ENCODE results near the gene TAL1. TPM values are rescaled to one million over a fixed set of nuclear protein-coding genes. Genes with fewer than 3 reads are reported as not detected.

TAL1 gene
- total and polyA plus RNA-seq, 9 donors = 1.2 to 4.7 (median 2.4) TPM

DNA sequence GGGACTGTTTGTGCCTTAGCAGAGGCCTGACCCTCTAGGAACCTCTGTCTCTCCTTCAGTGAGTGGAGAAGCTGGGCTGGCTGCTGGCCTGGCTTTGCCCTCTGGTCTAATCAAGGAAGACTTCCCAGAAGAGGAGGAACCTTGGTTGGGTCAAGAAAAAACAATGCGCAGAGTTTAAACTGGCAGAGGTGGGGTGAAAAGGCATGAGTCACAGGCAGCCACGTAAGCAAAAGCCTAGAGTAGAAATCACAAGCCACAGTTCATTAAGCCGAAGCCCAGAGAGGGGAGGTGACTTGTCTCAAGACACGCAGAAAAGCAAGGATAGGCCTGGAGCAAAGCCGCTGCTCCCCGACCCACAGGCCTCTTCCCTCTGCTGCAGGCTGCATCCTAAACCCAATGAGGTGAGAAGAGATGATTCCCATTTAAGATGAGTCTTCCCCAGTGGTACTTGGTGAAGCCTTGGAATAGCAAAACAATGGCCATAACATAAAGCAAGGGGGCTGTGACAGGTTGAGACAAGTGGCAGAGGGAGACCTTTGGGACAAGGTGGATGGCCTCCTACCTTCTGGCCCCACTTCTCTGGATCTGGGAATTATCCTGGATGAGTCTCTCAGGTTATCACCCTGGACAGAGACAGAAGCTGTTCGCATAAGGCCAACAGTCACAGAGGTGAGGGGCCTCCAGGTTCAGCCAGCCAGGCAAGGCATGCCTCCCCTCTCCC lies 49.9 kb downstream of the TAL1 start:
- WGBS, 3 donors = 70 to 86% (median 81%) methylated on average over 7 of the region's 7 CpGs
- TF ChIP-seq, protein P1, sequence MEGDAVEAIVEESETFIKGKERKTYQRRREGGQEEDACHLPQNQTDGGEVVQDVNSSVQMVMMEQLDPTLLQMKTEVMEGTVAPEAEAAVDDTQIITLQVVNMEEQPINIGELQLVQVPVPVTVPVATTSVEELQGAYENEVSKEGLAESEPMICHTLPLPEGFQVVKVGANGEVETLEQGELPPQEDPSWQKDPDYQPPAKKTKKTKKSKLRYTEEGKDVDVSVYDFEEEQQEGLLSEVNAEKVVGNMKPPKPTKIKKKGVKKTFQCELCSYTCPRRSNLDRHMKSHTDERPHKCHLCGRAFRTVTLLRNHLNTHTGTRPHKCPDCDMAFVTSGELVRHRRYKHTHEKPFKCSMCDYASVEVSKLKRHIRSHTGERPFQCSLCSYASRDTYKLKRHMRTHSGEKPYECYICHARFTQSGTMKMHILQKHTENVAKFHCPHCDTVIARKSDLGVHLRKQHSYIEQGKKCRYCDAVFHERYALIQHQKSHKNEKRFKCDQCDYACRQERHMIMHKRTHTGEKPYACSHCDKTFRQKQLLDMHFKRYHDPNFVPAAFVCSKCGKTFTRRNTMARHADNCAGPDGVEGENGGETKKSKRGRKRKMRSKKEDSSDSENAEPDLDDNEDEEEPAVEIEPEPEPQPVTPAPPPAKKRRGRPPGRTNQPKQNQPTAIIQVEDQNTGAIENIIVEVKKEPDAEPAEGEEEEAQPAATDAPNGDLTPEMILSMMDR (IDR thresholded peaks at IDR 0.05) = no peak
- DNase-seq = no peak
- H3K4me1 ChIP-seq (ENCODE audit: insufficient read depth) = no peaks in the 10 kb centered on the region
- H3K27ac ChIP-seq = no peak overlapping the region
- intact Hi-C loops (cut with DNase I) = loop anchor here (5.0 to 10.0 kb wide), 2 partner anchors 540 to 543 kb away; no protein-coding TSS in a partner anchor
- no peaks in the 10 kb centered on the region for H3K36me3 ChIP-seq
- H3K4me3 ChIP-seq = no peak overlapping the region
- no peaks in the 10 kb centered on the region for H3K27me3 ChIP-seq
- H3K9me3 ChIP-seq = no peaks in the 10 kb centered on the region

DNA sequence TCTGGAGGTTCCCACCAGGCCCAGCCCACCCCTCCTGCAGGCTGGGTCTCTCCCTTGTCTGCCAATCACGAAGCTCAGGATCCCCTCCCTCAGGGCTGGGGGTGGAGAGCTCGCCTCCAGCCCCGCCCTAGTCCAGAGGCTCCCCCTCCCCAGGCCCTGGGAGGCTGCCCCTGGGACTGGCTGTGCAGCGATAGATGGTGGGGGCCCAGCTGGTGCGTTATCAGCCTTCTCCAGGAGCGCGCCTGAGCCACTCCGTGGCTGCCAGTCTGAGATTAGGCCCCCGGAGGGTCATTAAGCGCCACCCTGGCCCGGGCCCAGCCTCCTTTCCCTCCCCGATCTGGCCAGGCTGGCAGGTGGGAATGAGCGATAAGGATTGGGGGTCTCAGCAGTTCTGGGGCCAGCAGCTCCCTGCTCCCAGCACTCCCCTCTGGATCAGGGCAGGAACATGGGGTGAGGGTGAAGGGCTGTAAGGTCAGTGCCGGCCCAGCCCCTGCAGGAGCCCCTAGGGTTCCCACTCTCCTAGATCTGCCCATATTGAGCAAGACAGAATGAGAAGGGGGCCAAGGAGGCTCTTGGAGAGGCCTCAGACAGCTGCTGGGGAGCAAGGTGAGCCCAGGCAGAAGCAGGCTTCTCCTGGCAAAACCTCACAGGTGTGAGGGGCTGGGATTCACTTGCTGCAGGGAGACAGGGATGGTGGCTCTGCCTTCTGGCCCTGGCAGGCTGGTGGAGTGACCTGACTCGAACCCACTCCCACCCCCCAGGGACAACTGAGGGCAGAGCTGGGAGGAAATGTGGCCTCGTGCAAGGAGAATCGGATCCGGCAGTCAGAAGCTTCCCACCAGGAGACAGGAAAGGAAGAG lies 50.7 kb downstream of the TAL1 start:
- no peaks in the 10 kb centered on the region for H3K36me3 ChIP-seq
- DNase-seq = no peak
- 32 to 35% (median 32%) methylated on average over 17 to 18 of the region's 18 CpGs for WGBS, 3 donors
- H3K27ac ChIP-seq = no peak overlapping the region
- H3K9me3 ChIP-seq = no peaks in the 10 kb centered on the region
- intact Hi-C loops (cut with DNase I) = loop anchor here (5.0 to 10.0 kb wide), 2 partner anchors 541 to 543 kb away; no protein-coding TSS in a partner anchor
- no peaks in the 10 kb centered on the region for H3K4me1 ChIP-seq (ENCODE audit: insufficient read depth)
- no peak overlapping the region for H3K4me3 ChIP-seq
- H3K27me3 ChIP-seq = no peaks in the 10 kb centered on the region
- TF ChIP-seq EP300 (IDR thresholded peaks at IDR 0.05) (no peak), POLR2A (IDR thresholded peaks at IDR 0.05) (no peak)
- TF ChIP-seq, protein P1 (IDR thresholded peaks at IDR 0.05) = no peak

DNA sequence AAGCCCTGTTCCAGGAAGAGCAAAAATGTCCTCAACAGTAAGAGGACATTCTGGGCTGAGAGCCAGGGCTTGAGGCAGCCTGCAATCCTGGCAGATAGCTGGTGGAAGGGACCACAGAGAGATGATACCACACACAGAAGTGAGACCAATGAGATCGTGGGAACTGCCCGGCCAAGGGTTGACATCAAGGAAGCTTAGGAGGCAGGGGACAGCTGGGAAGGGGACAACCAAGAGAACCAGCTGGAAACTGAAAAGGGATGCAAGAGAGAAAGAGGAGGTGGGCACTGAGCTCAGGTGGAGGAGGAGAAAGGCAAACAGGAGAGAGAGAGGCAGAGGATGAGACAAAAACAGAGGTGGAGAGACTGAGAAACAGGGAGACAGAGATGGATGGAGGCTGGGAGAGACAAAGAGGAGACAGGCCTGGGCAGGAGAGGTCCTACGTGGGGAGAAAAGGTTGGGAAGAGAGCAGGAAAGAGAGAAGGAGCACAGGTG lies 51.4 kb downstream of the TAL1 start:
- H3K9me3 ChIP-seq = no peaks in the 10 kb centered on the region
- H3K36me3 ChIP-seq = no peaks in the 10 kb centered on the region
- H3K4me3 ChIP-seq = no peak overlapping the region
- intact Hi-C loops (cut with DNase I) = loop anchor here (5.0 to 10.0 kb wide), 2 partner anchors 542 to 544 kb away; no protein-coding TSS in a partner anchor
- H3K27me3 ChIP-seq = no peaks in the 10 kb centered on the region
- no peak overlapping the region for H3K27ac ChIP-seq
- no peaks in the 10 kb centered on the region for H3K4me1 ChIP-seq (ENCODE audit: insufficient read depth)
- TF ChIP-seq POLR2A (IDR thresholded peaks at IDR 0.05) = no peak
- no peak for TF ChIP-seq EP300 (IDR thresholded peaks at IDR 0.05)
- TF ChIP-seq, protein P1 (IDR thresholded peaks at IDR 0.05) = no peak
- DNase-seq = no peak
- WGBS, 3 donors = 44 to 58% (median 56%) methylated on average over 3 of the region's 3 CpGs

DNA sequence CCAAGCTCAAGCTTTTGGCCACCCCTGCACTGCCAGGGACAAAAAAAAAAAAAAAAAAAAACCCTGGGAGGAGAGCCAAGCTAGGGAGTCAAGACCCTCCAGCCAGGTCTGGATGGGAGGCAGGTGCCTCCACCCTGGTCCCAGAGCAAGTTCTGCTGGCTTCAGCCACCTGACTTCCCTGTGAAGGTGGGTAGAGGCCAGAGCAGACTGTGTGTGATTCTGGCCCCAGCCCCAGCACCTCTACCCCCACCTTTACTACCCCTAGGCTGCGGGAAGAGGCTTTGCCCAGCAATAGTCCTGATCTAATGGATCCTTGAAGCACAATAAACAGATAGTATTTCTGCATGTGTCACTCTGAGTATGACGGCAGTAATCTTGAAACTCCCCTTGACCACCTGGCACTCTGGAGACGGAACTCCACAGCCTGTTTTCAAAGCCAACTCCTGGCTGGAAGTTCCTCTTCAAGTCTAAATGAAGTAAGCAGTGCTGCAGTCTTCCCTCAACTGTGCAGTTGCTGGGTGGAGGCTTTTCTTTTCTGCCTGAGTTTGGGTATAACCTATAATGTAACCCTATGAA lies 51.9 kb downstream of the TAL1 start:
- no peaks in the 10 kb centered on the region for H3K27me3 ChIP-seq
- no peak for DNase-seq
- no peaks in the 10 kb centered on the region for H3K36me3 ChIP-seq
- no peak overlapping the region for H3K27ac ChIP-seq
- intact Hi-C loops (cut with DNase I) = loop anchor here (5.0 to 10.0 kb wide), 4 partner anchors 532 to 775 kb away; no protein-coding TSS in a partner anchor
- WGBS, 3 donors = 40 to 48% (median 40%) methylated on average over 3 of the region's 3 CpGs
- H3K4me3 ChIP-seq = no peak overlapping the region
- H3K4me1 ChIP-seq (ENCODE audit: insufficient read depth) = no peaks in the 10 kb centered on the region
- no peaks in the 10 kb centered on the region for H3K9me3 ChIP-seq
- TF ChIP-seq EP300 (IDR thresholded peaks at IDR 0.05) = no peak
